ENCODE measurements around the gene DMBT1. TPM values are rescaled to one million over a fixed set of nuclear protein-coding genes. Genes with fewer than 3 reads are reported as not detected.

DMBT1 gene
- total RNA-seq, 1 donor, result not detected

DNA sequence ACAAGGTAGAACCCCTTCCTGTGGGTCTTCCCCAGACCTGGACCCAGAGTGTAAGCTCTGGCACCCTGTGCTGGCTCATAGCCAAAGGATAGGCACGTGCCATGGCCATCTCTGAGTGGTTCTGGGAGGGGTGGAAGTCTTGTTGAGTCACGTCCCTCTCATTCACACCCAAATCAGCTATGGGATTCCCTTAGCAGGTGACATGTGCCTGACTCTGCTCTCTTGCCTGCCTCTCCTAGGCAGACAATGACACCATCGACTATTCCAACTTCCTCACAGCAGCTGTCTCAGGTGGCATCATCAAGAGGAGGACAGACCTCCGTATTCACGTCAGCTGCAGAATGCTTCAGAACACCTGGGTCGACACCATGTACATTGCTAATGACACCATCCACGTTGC lies 79.2 kb downstream of the DMBT1 start:
- H3K4me3 ChIP-seq (ENCODE audit: low read length), result no peak overlapping the region
- H3K27me3 ChIP-seq (ENCODE audit: insufficient read depth, low read length), result no peaks in the 10 kb centered on the region
- H3K9me3 ChIP-seq (ENCODE audit: low read depth, low read length), result no peaks in the 10 kb centered on the region
- no peaks in the 10 kb centered on the region for H3K4me1 ChIP-seq (ENCODE audit: insufficient read depth, low read length)

DNA sequence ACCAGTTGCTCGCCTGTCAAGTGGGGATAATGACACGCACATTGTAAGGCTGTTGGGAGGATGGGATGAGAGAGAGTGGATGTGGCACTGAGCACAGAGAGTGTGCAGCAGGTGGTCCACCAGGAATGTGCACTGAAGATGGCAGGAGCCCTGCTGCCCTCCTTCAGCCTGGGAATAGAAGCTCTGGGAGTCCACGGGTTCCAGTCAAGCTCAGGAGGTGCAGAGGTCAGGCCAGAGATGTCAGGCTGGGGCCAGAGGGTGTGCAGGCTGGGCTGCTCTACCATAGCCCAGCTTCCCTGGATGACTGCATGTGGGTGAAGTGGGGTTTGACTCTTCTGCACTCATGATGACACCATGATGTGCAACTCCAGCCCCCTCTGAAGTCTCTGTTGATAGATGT lies 80.4 kb downstream of the DMBT1 start:
- H3K4me1 ChIP-seq (ENCODE audit: insufficient read depth, low read length), result no peaks in the 10 kb centered on the region
- H3K9me3 ChIP-seq (ENCODE audit: low read depth, low read length), result no peaks in the 10 kb centered on the region
- no peak overlapping the region for H3K4me3 ChIP-seq (ENCODE audit: low read length)
- no peaks in the 10 kb centered on the region for H3K27me3 ChIP-seq (ENCODE audit: insufficient read depth, low read length)

GRCh38 chr10:122642726-122643605 lies 82.4 kb downstream of the DMBT1 start:
- Histone ChIP-seq H3K4me3 (ENCODE audit: low read length) (no peak overlapping the region), H3K9me3 (ENCODE audit: low read depth, low read length) (no peaks in the 10 kb centered on the region), H3K4me1 (ENCODE audit: insufficient read depth, low read length) (no peaks in the 10 kb centered on the region), H3K27me3 (ENCODE audit: insufficient read depth, low read length) (no peaks in the 10 kb centered on the region)

DNA sequence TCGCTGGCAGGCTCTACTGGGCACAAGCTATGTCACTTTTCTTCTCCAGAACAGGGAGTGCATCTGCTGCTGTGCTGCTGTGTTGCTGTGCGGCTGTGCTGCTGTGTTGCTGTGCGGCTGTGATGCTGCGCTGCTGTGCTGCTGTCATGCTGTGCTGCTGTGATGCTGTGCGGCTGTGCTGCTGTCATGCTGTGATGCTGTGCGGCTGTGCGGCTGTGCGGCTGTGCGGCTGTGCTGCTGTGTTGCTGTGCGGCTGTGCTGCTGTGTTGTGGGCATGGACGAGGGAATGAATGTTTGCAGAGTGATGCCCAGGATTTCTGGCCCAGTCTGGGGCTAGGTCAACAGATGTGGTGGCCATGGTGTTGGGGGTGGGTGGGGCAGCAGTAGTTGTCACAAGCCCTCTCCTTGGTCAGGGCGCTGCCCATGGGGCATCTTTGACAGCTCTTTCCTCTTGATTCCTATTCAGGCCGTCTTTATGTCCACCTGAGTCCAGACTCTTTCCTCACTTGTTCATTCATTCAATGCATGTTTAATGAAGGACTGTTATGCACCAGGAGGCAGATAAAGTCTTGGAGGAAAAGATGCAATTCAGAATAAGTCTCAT lies 83.5 kb downstream of the DMBT1 start:
- Histone ChIP-seq H3K4me1 (ENCODE audit: insufficient read depth, low read length) (no peaks in the 10 kb centered on the region), H3K4me3 (ENCODE audit: low read length) (no peak overlapping the region), H3K27me3 (ENCODE audit: insufficient read depth, low read length) (no peaks in the 10 kb centered on the region), H3K9me3 (ENCODE audit: low read depth, low read length) (no peaks in the 10 kb centered on the region)

GRCh38 chr10:122646511-122647382 lies 86.2 kb downstream of the DMBT1 start:
- Histone ChIP-seq H3K4me3 (ENCODE audit: low read length) (no peak overlapping the region), H3K27me3 (ENCODE audit: insufficient read depth, low read length) (no peaks in the 10 kb centered on the region), H3K9me3 (ENCODE audit: low read depth, low read length) (no peaks in the 10 kb centered on the region), H3K4me1 (ENCODE audit: insufficient read depth, low read length) (no peaks in the 10 kb centered on the region)

- H3K4me1 ChIP-seq (ENCODE audit: insufficient read depth, low read length), result no peaks in the 10 kb centered on the region
- no peaks in the 10 kb centered on the region for H3K27me3 ChIP-seq (ENCODE audit: insufficient read depth, low read length)
- no peak overlapping the region for H3K4me3 ChIP-seq (ENCODE audit: low read length)
- no peaks in the 10 kb centered on the region for H3K9me3 ChIP-seq (ENCODE audit: low read depth, low read length)
Measured at GRCh38 chr10:122647383-122647968, 86.9 kb downstream of the DMBT1 start.

- no peaks in the 10 kb centered on the region for H3K4me1 ChIP-seq (ENCODE audit: insufficient read depth, low read length)
Measured at GRCh38 chr10:122648599-122649428, 88.3 kb downstream of the DMBT1 start.

GRCh38 chr10:122649903-122650302 lies 89.3 kb downstream of the DMBT1 start:
- H3K9me3 ChIP-seq (ENCODE audit: low read depth, low read length), result no peaks in the 10 kb centered on the region
- H3K4me3 ChIP-seq (ENCODE audit: low read length), result no peak overlapping the region
- no peaks in the 10 kb centered on the region for H3K27me3 ChIP-seq (ENCODE audit: insufficient read depth, low read length)
- H3K4me1 ChIP-seq (ENCODE audit: insufficient read depth, low read length), result no peaks in the 10 kb centered on the region

More at GRCh38 chr10:122648599-122649428, 88.3 kb downstream of the DMBT1 start:
- no peaks in the 10 kb centered on the region for H3K27me3 ChIP-seq (ENCODE audit: insufficient read depth, low read length)
- H3K4me3 ChIP-seq (ENCODE audit: low read length), result no peak overlapping the region
- no peaks in the 10 kb centered on the region for H3K9me3 ChIP-seq (ENCODE audit: low read depth, low read length)

DNA sequence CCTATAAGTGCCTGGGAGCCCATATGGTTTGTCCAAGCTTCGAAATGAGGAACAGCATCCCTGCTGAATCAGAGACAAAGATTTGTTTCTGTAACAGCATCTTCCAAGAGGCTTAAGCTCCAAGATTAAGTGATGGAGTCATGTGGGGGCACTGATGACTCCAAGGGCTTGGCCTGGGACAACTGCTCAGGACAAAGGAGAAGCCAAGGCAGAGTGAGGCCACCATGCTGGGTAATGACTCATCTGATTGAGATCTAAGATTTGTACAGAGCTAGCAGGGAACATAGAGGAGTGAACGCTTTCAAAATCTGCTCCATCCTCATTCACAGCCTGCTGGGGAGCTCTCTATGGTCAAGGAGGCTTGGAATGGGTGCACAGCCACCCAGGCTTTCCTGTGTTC lies 89.8 kb downstream of the DMBT1 start:
- H3K4me3 ChIP-seq (ENCODE audit: low read length), result no peak overlapping the region
- no peaks in the 10 kb centered on the region for H3K9me3 ChIP-seq (ENCODE audit: low read depth, low read length)
- H3K4me1 ChIP-seq (ENCODE audit: insufficient read depth, low read length), result no peaks in the 10 kb centered on the region
- H3K27me3 ChIP-seq (ENCODE audit: insufficient read depth, low read length), result no peaks in the 10 kb centered on the region

- H3K27me3 ChIP-seq (ENCODE audit: insufficient read depth, low read length), result no peaks in the 10 kb centered on the region
- H3K9me3 ChIP-seq (ENCODE audit: low read depth, low read length), result no peaks in the 10 kb centered on the region
- no peak overlapping the region for H3K4me3 ChIP-seq (ENCODE audit: low read length)
- H3K4me1 ChIP-seq (ENCODE audit: insufficient read depth, low read length), result no peaks in the 10 kb centered on the region
Measured at GRCh38 chr10:122655524-122656307, 95.2 kb downstream of the DMBT1 start.

GRCh38 chr10:122656308-122656705 lies 95.8 kb downstream of the DMBT1 start:
- Histone ChIP-seq H3K9me3 (ENCODE audit: low read depth, low read length) (no peaks in the 10 kb centered on the region), H3K4me3 (ENCODE audit: low read length) (no peak overlapping the region), H3K4me1 (ENCODE audit: insufficient read depth, low read length) (no peaks in the 10 kb centered on the region), H3K27me3 (ENCODE audit: insufficient read depth, low read length) (no peaks in the 10 kb centered on the region)

- Histone ChIP-seq H3K9me3 (ENCODE audit: low read depth, low read length) (no peaks in the 10 kb centered on the region), H3K4me1 (ENCODE audit: insufficient read depth, low read length) (no peaks in the 10 kb centered on the region), H3K4me3 (ENCODE audit: low read length) (no peak overlapping the region), H3K27me3 (ENCODE audit: insufficient read depth, low read length) (no peaks in the 10 kb centered on the region)
Measured at GRCh38 chr10:122656741-122657140, 96.2 kb downstream of the DMBT1 start.

DNA sequence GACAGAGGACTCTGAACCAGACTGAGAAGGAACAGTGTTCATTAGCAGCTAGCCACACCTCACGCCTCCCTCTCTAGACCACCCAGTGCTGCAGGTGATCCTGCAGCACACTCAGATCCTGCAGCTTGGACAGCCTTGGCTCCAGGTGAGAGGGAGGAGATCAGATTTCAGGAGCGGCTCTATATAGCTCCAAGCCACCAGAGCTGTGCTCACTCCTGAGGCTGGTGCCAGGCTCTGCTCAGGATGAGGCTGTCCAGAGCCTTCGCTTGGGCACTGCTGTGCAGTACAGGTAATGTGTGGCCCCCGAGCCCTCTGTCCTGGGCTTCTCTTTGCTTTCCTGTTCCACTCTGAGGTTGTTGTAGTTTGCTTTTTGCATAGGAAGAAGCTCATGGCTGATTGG lies 96.7 kb downstream of the DMBT1 start:
- Histone ChIP-seq H3K9me3 (ENCODE audit: low read depth, low read length) (no peaks in the 10 kb centered on the region), H3K4me3 (ENCODE audit: low read length) (no peak overlapping the region), H3K4me1 (ENCODE audit: insufficient read depth, low read length) (no peaks in the 10 kb centered on the region), H3K27me3 (ENCODE audit: insufficient read depth, low read length) (no peaks in the 10 kb centered on the region)
